BJ (cell line): ENCODE measurements around the gene NPPA. TPM values are rescaled to one million over a fixed set of nuclear protein-coding genes. Genes with fewer than 3 reads are reported as not detected.
"Not testable (repeated sequence)": the region's sequence is repeated elsewhere in the genome, so short reads cannot be mapped to it uniquely, and the experiment has no call there.

Experiments used
- CTCF ChIA-PET: fragments of 350-600 bp; formaldehyde crosslinking; extraction: SDS; loops from one replicate; lab custom pipeline; 2021; ENCODE audit warnings: antibody characterized with exemption, inconsistent platforms; lab: Yijun Ruan, JAX
- POLR2A ChIA-PET: fragments of 300-600 bp; sonication (Branson Sonifier 250); formaldehyde crosslinking; extraction: SDS; loops from one replicate; lab custom pipeline; 2021; ENCODE audit warnings: antibody characterized with exemption; lab: Charles Lee
- DNase-seq: peaks from one replicate; pipeline ENCODE4 v3.0.0-alpha.2; 2011; ENCODE audit warnings: low read depth
- H3K27me3 ChIP-seq: 2 replicates; pipeline ENCODE4 v1.6.0; 2011; ENCODE audit warnings: low read length; ENCODE audit not compliant: control insufficient read depth, insufficient read depth
- H3K36me3 ChIP-seq: 2 replicates; pipeline ENCODE4 v1.5.1; 2011; ENCODE audit warnings: low read length; ENCODE audit not compliant: control insufficient read depth, insufficient read depth
- H3K4me3 ChIP-seq: 2 replicates; pipeline ENCODE4 v1.5.1; 2011; ENCODE audit warnings: low read depth, mild to moderate bottlenecking, control low read depth, low read length
- CTCF ChIP-seq: IDR thresholded peaks from 2 replicates; pipeline ENCODE4 v1.5.1; 2011; ENCODE audit warnings: low read depth, mild to moderate bottlenecking, control low read depth, inconsistent platforms, low read length, moderate library complexity; ENCODE audit not compliant: insufficient read depth
- polyA plus RNA-seq: library from polyadenylated mRNA; depleted of rRNA; stranded (reverse); fragments of >200 nt; gene quantifications from 2 replicates; pipeline ENCODE4 v1.2.3, GENCODE V29; 2011

Gene NPPA
- polyA plus RNA-seq, 1 experiment = not detected

DNA sequence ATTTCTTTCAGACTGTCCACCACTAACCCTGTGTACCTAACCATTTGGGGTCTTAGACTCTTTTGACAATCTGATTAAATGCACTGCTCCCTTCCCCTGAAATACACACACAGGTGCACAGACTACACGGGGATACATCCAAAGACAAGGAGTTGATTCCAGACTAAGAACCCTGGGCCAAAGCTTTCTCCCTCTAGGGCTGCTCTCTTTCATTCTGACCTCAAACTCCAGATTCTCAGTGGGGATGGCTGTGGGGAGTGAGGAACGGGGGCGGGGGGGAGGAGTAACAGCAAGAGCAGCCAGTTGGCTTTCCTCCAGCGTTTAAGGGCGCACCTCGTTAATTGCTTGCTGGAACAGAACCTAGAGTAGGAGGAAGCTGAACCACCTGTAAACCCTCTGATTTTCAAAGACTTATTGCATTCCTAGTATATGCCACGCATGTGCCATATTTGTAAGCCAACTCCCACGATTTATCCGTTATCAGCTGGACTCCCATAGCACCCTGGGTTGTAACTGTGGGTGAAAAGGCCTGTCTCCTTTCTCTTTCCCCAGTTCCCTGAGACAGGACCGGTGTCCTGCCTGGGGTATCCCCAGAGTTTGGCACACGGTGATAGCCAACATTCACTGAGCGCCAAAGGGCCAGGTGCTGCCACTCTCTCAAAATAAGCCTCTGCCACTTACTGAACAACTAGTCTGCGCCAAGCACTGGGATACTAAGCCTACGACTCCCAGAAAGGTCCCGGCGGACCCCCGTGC is 42.7 kb downstream of the NPPA start:
- H3K36me3 ChIP-seq = peaks cover 12% of the 10 kb centered on the region
- no peak for TF ChIP-seq CTCF
- POLR2A ChIA-PET = no interaction called here
- CTCF ChIA-PET = interaction anchor here (0.5 to 1.5 kb wide), 4 partner anchors 16 to 126 kb away, joined by 3 to 7 read pairs (median 6); no protein-coding TSS in a partner anchor
- no peaks in the 10 kb centered on the region for H3K27me3 ChIP-seq
- peak overlapping the region; percentile 75 for H3K4me3 ChIP-seq
- no peak for DNase-seq

DNA sequence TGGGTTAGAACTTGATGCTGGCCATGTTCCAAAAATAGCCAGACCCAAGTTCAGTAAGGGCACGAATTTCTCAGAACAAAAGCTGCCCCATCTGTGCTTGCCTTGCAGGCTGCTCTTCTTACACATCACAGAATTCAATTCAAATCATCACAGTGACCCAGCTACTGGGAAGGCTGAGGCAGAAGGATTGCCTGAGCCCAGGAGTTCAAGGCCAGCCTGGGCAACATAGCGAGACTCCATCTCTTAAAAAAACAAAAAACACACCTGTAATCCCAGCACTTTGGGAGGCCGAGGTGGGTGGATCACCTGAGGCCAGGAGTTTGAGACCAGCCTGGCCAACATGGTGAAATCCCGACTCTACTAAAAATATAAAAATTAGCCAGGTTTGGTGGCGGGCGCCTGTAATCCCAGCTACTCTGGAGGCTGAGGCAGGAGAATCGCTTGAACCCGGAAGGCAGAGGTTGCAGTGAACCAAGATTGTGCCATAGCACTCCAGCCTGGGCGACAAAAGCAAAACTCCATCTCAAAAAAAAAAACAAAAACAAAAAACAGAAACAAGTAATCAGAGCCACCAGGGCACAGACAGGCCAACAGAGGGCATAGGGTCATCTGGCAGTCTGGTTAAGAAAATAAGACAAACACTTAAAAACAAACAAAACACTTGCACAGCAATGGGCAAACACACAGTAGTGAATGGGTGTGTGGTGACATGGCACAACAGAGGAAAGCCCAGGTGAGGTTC is 43.5 kb downstream of the NPPA start:
- H3K4me3 ChIP-seq = peak overlapping the region; percentile 9
- ChIA-PET POLR2A (interaction anchor here (0.8 to 2.0 kb wide), 4 partner anchors 11 to 104 kb away, joined by 4 to 14 read pairs (median 4); no protein-coding TSS in a partner anchor), CTCF (interaction anchor here (0.6 to 1.5 kb wide), 6 partner anchors 15 to 623 kb away, joined by 3 to 7 read pairs (median 3); no protein-coding TSS in a partner anchor)

DNA sequence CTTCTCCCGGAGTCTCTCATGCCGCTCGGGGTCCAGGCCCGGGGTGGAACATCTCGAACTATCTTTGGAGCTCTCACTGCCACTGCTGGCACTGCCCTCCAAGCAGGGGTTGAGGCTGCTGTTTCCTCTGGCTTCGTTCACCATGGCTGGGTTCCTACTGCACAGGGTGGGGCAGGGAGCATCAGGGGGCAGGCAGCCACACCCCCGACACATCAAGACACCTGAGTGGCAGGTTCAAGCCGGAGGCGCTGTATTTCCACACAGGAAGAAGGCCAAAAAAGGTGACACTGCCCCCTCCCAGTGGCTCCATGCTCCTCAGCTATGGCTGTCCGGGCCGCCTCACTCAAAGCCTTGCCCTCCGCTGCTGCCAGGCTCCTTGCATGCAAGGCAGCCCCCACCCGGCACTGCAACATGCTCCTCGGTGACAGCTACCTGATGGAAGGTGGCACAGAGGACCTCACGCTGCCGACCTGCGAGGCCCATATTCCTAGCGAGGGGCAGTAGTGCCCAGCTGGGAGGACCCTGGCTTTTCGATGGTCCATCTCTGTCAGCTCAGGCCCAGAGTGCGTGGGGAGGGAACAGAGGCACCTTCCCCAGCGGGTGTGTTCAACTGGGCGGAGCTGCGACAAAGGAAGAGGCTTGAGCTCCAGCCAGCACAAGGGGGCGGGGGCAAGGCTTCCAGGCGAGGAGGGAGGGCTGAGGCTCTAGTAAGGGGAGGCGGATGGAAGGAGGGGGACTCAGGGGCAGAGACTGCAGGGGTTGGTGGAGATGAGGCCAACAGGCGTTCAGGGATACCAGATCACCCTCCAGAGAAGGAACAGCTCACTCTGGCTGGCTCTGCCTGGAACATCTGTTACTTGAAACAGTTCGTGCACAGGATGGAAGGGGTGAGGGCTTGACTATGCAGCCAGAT is 44.4 kb downstream of the NPPA start:
- Histone ChIP-seq H3K4me3 (peak overlapping the region; percentile 49), H3K27me3 (no peaks in the 10 kb centered on the region), H3K36me3 (peaks cover 13% of the 10 kb centered on the region)
- no peak for TF ChIP-seq CTCF
- POLR2A ChIA-PET = interaction anchor here (0.8 to 2.0 kb wide), 4 partner anchors 10 to 105 kb away, joined by 4 to 14 read pairs (median 4); no protein-coding TSS in a partner anchor
- CTCF ChIA-PET = interaction anchor here (0.7 to 1.2 kb wide), 5 partner anchors 14 to 84 kb away, joined by 3 to 4 read pairs (median 3); no protein-coding TSS in a partner anchor
- DNase-seq = peak; percentile 91

More for the DNA sequence above, 43.5 kb downstream of the NPPA start:
- DNase-seq, H3K27me3 ChIP-seq: not testable (repeated sequence)
- peaks cover 14% of the 10 kb centered on the region for H3K36me3 ChIP-seq

- POLR2A ChIA-PET = interaction anchor here (2.0 kb wide), 1 partner anchor 12 kb away, joined by 14 read pairs; no protein-coding TSS in a partner anchor
- Histone ChIP-seq H3K4me3 (peak overlapping the region; percentile 49), H3K27me3 (no peaks in the 10 kb centered on the region), H3K36me3 (peaks cover 13% of the 10 kb centered on the region)
- DNase-seq = no peak
- TF ChIP-seq CTCF = peak; percentile 11; the same call in 1 of the 2 replicates
- CTCF ChIA-PET = interaction anchor here (1.1 to 1.2 kb wide), 2 partner anchors 15 to 83 kb away, joined by 3 read pairs; no protein-coding TSS in a partner anchor
Measured at GRCh38 chr1:11802616-11802972, 45.0 kb downstream of the NPPA start.

GRCh38 chr1:11800756-11801433 is 46.7 kb downstream of the NPPA start:
- no peak for TF ChIP-seq CTCF
- peaks cover 17% of the 10 kb centered on the region for H3K36me3 ChIP-seq
- ChIA-PET CTCF (no interaction called here), POLR2A (no interaction called here)
- H3K27me3 ChIP-seq = no peaks in the 10 kb centered on the region
- H3K4me3 ChIP-seq = no peak overlapping the region
- no peak for DNase-seq
